Testis (tissue), 3 donors: ENCODE results near the gene RAB40B. TPM values are rescaled to one million over a fixed set of nuclear protein-coding genes. Genes with fewer than 3 reads are reported as not detected.

Experiments
- DNase-seq: peaks from one replicate; pipeline ENCODE4 v3.0.0-alpha.2; 2019
- H3K27ac ChIP-seq, 2 donors: fragments of 200-600 bp; sonication (generic); one replicate each; pipeline ENCODE4 v1.5.1; 2019
- H3K27me3 ChIP-seq: fragments of 200-600 bp; sonication (generic); one replicate; pipeline ENCODE4 v1.5.1; 2019
- H3K36me3 ChIP-seq: fragments of 200-600 bp; sonication (generic); one replicate; pipeline ENCODE4 v1.5.1; 2017; ENCODE audit warnings: low read depth; ENCODE audit errors: missing control alignments
- H3K4me1 ChIP-seq: fragments of 200-600 bp; sonication (generic); one replicate; pipeline ENCODE4 v1.5.1; 2019
- H3K4me3 ChIP-seq, 2 donors: fragments of 200-600 bp; sonication (generic); one replicate each; pipeline ENCODE4 v1.5.1; 2017 to 2019
- H3K9me3 ChIP-seq: fragments of 200-600 bp; sonication (generic); one replicate; pipeline ENCODE4 v1.5.1; 2017
- CTCF ChIP-seq, 3 experiments: fragments of 450-650 bp in 2 of 3; fragments of 200-600 bp in 1 of 3; sonication (generic) in 1 of 3; IDR thresholded peaks; one replicate each; pipeline ENCODE4 v1.5.1; 2016 to 2019; ENCODE audit warnings: antibody characterized with exemption in 3 of 3, mild to moderate bottlenecking in 2 of 3, moderate library complexity in 1 of 3
- POLR2A ChIP-seq: fragments of 450-650 bp; IDR thresholded peaks from one replicate; pipeline ENCODE4 v1.6.1; 2017; ENCODE audit warnings: antibody characterized with exemption, mild to moderate bottlenecking, moderate library complexity
- WGBS, 2 donors: methylation state at CpG; one replicate each; pipeline ENCODE4 v1.1.5; 2018; 5-methylcytosine and 5-hydroxymethylcytosine counted together
- intact Hi-C: fragments of 100-400 bp; cut with DNase I; formaldehyde crosslinking; loops from one replicate; pipeline ENCODE4 v1.15.1; 2023; ENCODE audit warnings: low total_unique reads
- polyA plus RNA-seq: library from polyadenylated mRNA; stranded (reverse); fragments of 350-450 nt; fragmentation: Illumina TruSeq; extraction: RNeasy Lipid Tissue Mini Kit (QIAGEN cat#74804); gene quantifications from one replicate; pipeline ENCODE4 v1.2.3, GENCODE V29; 2014; ENCODE audit warnings: low read depth, low replicate concordance; ENCODE audit not compliant: insufficient read depth
- total RNA-seq, 2 donors: library from RNA; depleted of rRNA; stranded (reverse); fragments of >200 nt; gene quantifications; one replicate each; pipeline ENCODE4 v1.2.3, GENCODE V29; 2016

RAB40B gene
- total and polyA plus RNA-seq, 3 donors from 2014 or later, result 9.4 to 16.4 (median 13.5) TPM

GRCh38 chr17:82616021-82616711 is 82.3 kb downstream of the RAB40B start:
- WGBS, 2 donors, result 88% methylated on average over 20 to 22 of the region's 22 CpGs
- no peak for DNase-seq
- Histone ChIP-seq H3K4me3 (no peak overlapping the region), H3K36me3 (no peaks in the 10 kb centered on the region), H3K27me3 (no peaks in the 10 kb centered on the region), H3K9me3 (no peaks in the 10 kb centered on the region), H3K27ac (no peak overlapping the region), H3K4me1 (no peaks in the 10 kb centered on the region)
- intact Hi-C loops, result no loop called here
- TF ChIP-seq CTCF (IDR thresholded peaks at IDR 0.05) (no peak), POLR2A (no peak)

- no peak for TF ChIP-seq CTCF (IDR thresholded peaks at IDR 0.05)
- intact Hi-C loops, result no loop called here
- H3K27ac ChIP-seq, result no peak overlapping the region
- DNase-seq, result no peak
- H3K4me3 ChIP-seq, result no peak overlapping the region
- H3K36me3 ChIP-seq, result no peaks in the 10 kb centered on the region
- 87 to 89% methylated on average over 33 to 45 of the region's 45 CpGs for WGBS, 2 donors
- no peaks in the 10 kb centered on the region for H3K9me3 ChIP-seq
- H3K4me1 ChIP-seq, result no peaks in the 10 kb centered on the region
- H3K27me3 ChIP-seq, result no peaks in the 10 kb centered on the region
Measured at GRCh38 chr17:82615084-82616020, 83.1 kb downstream of the RAB40B start.

GRCh38 chr17:82614095-82614631 is 84.3 kb downstream of the RAB40B start:
- Histone ChIP-seq H3K4me3 (no peak overlapping the region), H3K4me1 (no peaks in the 10 kb centered on the region), H3K27ac (no peak overlapping the region), H3K36me3 (no peaks in the 10 kb centered on the region), H3K9me3 (no peaks in the 10 kb centered on the region), H3K27me3 (no peaks in the 10 kb centered on the region)
- TF ChIP-seq CTCF (IDR thresholded peaks at IDR 0.05), result no peak
- no peak for TF ChIP-seq POLR2A
- WGBS, 2 donors, result 69 to 81% methylated on average over 4 to 6 of the region's 22 CpGs
- intact Hi-C loops, result no loop called here
- no peak for DNase-seq

- no peak for DNase-seq
Measured at GRCh38 chr17:82613283-82614094, 85.0 kb downstream of the RAB40B start.

More at GRCh38 chr17:82613283-82614094, 85.0 kb downstream of the RAB40B start:
- Histone ChIP-seq H3K9me3 (no peaks in the 10 kb centered on the region), H3K36me3 (no peaks in the 10 kb centered on the region), H3K4me3 (no peak overlapping the region), H3K4me1 (no peaks in the 10 kb centered on the region), H3K27ac (no peak overlapping the region), H3K27me3 (no peaks in the 10 kb centered on the region)
- no peak for TF ChIP-seq CTCF (IDR thresholded peaks at IDR 0.05)
- intact Hi-C loops, result no loop called here
- WGBS, 2 donors, result 85 to 94% methylated on average over 30 to 37 of the region's 37 CpGs
